ENCODE measurements around the gene CCDC192. TPM values are rescaled to one million over a fixed set of nuclear protein-coding genes. Genes with fewer than 3 reads are reported as not detected.

Gene CCDC192
- total RNA-seq, 1 donor from 2014 or later: not detected

GRCh38 chr5:127906562-127907204 lies 203.5 kb downstream of the CCDC192 start:
- no peaks in the 10 kb centered on the region for H3K9me3 ChIP-seq (ENCODE audit: low read depth)
- no peaks in the 10 kb centered on the region for H3K36me3 ChIP-seq
- H2AFZ ChIP-seq (replicated peaks): no peak overlapping the region
- Mint-ChIP-seq H3K4me1 (peaks cover 7% of the 10 kb centered on the region), H3K27me3 (ENCODE audit: insufficient read depth, low read depth) (peaks cover 3% of the 10 kb centered on the region), H3K9me3 (no peaks in the 10 kb centered on the region), H3K4me3 (no peak overlapping the region), H3K27ac (no peak overlapping the region), H3K36me3 (no peaks in the 10 kb centered on the region)
- H3K27me3 ChIP-seq: no peaks in the 10 kb centered on the region
- H3K79me2 ChIP-seq (ENCODE audit: low read depth): no peaks in the 10 kb centered on the region
- no peak overlapping the region for H3K9ac ChIP-seq
- H3K4me2 ChIP-seq: no peak overlapping the region
- H3F3A ChIP-seq (ENCODE audit: low read depth): no peaks in the 10 kb centered on the region
- no peaks in the 10 kb centered on the region for H4K20me1 ChIP-seq (ENCODE audit: low read depth)
- no peak for DNase-seq (ENCODE audit: low spot score)
- H3K4me3 ChIP-seq: no peak overlapping the region
- H3K4me1 ChIP-seq: no peaks in the 10 kb centered on the region
- TF ChIP-seq EZH2phosphoT487 (IDR thresholded peaks at IDR 0.05) (no peak), EZH2 (IDR thresholded peaks at IDR 0.05) (no peak), CTCF (IDR thresholded peaks at IDR 0.05) (no peak)
- H3K27ac ChIP-seq: no peak overlapping the region

GRCh38 chr5:127907907-127908306 lies 204.7 kb downstream of the CCDC192 start:
- H3K27me3 ChIP-seq: no peaks in the 10 kb centered on the region
- no peaks in the 10 kb centered on the region for H3K36me3 Mint-ChIP-seq
- H3K36me3 ChIP-seq: no peaks in the 10 kb centered on the region
- H3K27me3 Mint-ChIP-seq (ENCODE audit: insufficient read depth, low read depth): peaks cover 2% of the 10 kb centered on the region
- no peaks in the 10 kb centered on the region for H4K20me1 ChIP-seq (ENCODE audit: low read depth)
- H3K4me2 ChIP-seq: no peak overlapping the region
- no peak overlapping the region for H3K4me3 Mint-ChIP-seq
- H3K9ac ChIP-seq: no peak overlapping the region
- peaks cover 7% of the 10 kb centered on the region for H3K4me1 Mint-ChIP-seq
- no peaks in the 10 kb centered on the region for H3K4me1 ChIP-seq
- no peaks in the 10 kb centered on the region for H3K9me3 ChIP-seq (ENCODE audit: low read depth)
- DNase-seq (ENCODE audit: low spot score): no peak
- H3K4me3 ChIP-seq: no peak overlapping the region
- H3K27ac Mint-ChIP-seq: no peak overlapping the region
- TF ChIP-seq CTCF (IDR thresholded peaks at IDR 0.05): no peak
- TF ChIP-seq EZH2 (IDR thresholded peaks at IDR 0.05): no peak
- no peak for TF ChIP-seq EZH2phosphoT487 (IDR thresholded peaks at IDR 0.05)
- no peak overlapping the region for H3K27ac ChIP-seq
- no peaks in the 10 kb centered on the region for H3F3A ChIP-seq (ENCODE audit: low read depth)
- no peaks in the 10 kb centered on the region for H3K79me2 ChIP-seq (ENCODE audit: low read depth)
- H2AFZ ChIP-seq (replicated peaks): no peak overlapping the region
- H3K9me3 Mint-ChIP-seq: no peaks in the 10 kb centered on the region

- no peaks in the 10 kb centered on the region for H3K9me3 Mint-ChIP-seq
- TF ChIP-seq CTCF (IDR thresholded peaks at IDR 0.05) (peak; percentile 64), EZH2phosphoT487 (IDR thresholded peaks at IDR 0.05) (no peak)
These were observed 205.9 kb downstream of the CCDC192 start for GRCh38 chr5:127909066-127909465.

More at GRCh38 chr5:127909066-127909465, 205.9 kb downstream of the CCDC192 start:
- Histone ChIP-seq H3K27me3 (no peaks in the 10 kb centered on the region), H3K9me3 (ENCODE audit: low read depth) (no peaks in the 10 kb centered on the region), H3K36me3 (no peaks in the 10 kb centered on the region), H2AFZ (replicated peaks) (no peak overlapping the region), H3K27ac (no peak overlapping the region), H3F3A (ENCODE audit: low read depth) (no peaks in the 10 kb centered on the region), H3K79me2 (ENCODE audit: low read depth) (no peaks in the 10 kb centered on the region), H3K9ac (no peak overlapping the region), H3K4me3 (no peak overlapping the region), H3K4me1 (no peaks in the 10 kb centered on the region), H3K4me2 (no peak overlapping the region), H4K20me1 (ENCODE audit: low read depth) (no peaks in the 10 kb centered on the region)
- peak; percentile 51 for DNase-seq (ENCODE audit: low spot score)
- Mint-ChIP-seq H3K27me3 (ENCODE audit: insufficient read depth, low read depth) (no peaks in the 10 kb centered on the region), H3K27ac (no peak overlapping the region), H3K4me3 (no peak overlapping the region), H3K4me1 (peaks cover 7% of the 10 kb centered on the region), H3K36me3 (no peaks in the 10 kb centered on the region)
